A549 (cell line): ENCODE data around the gene PSMC5.
"Not testable (repeated sequence)": the region's sequence is repeated elsewhere in the genome, so short reads cannot be mapped to it uniquely, and the experiment has no call there.

ENCODE experiments used
- CTCF ChIP-seq: fragments of >200 bp; sonication (Bioruptor Twin); formaldehyde crosslinking; IDR thresholded peaks from 3 replicates; pipeline ENCODE4 v1.5.1; 2016
- ELK1 ChIP-seq: fragments of 150-350 bp; IDR thresholded peaks from 2 replicates; pipeline ENCODE4 v1.6.1; 2014; ENCODE audit warnings: low read depth, mild to moderate bottlenecking, low read length
- MAFK ChIP-seq: fragments of 450-650 bp; IDR thresholded peaks from 2 replicates; pipeline ENCODE4 v1.6.1; 2014; ENCODE audit not compliant: partially characterized antibody
- REST ChIP-seq: fragments of 200-600 bp; sonication (generic); IDR thresholded peaks from 2 replicates; pipeline ENCODE4 v1.6.1; 2016; ENCODE audit warnings: antibody characterized with exemption, mild to moderate bottlenecking, moderate library complexity

GRCh38 chr17:63878413-63878812 is 51.2 kb downstream of the PSMC5 start:
- TF ChIP-seq MAFK, REST, ELK1, CTCF: not testable (repeated sequence)
